ENCODE results near the gene STIM1.

- TF ChIP-seq EZH2 (IDR thresholded peaks at IDR 0.05) (no peak), FOXP2 (optimal IDR thresholded peaks at IDR 0.05; ENCODE audit: control extremely low read depth, extremely low read length, insufficient read depth) (no peak), POLR2AphosphoS5 (IDR thresholded peaks at IDR 0.05; ENCODE audit: borderline replicate concordance, low read depth, low read length) (no peak)
These were observed 109.6 kb downstream of the STIM1 start for GRCh38 chr11:3964935-3965604.
